NT2/D1 (cell line): ENCODE data around the gene TMOD1.

Experiments
- SUZ12 ChIP-seq: IDR thresholded peaks from 2 replicates; pipeline ENCODE4 v1.6.1; 2011; ENCODE audit not compliant: insufficient read length, insufficient read depth; ENCODE audit errors: extremely low read depth
- YY1 ChIP-seq: IDR thresholded peaks from 2 replicates; pipeline ENCODE4 v1.6.1; 2011; ENCODE audit not compliant: insufficient read length, insufficient read depth
- ZNF274 ChIP-seq: IDR thresholded peaks from 2 replicates; pipeline ENCODE4 v1.6.1; 2011; ENCODE audit warnings: mild to moderate bottlenecking, low read depth, low read length

DNA sequence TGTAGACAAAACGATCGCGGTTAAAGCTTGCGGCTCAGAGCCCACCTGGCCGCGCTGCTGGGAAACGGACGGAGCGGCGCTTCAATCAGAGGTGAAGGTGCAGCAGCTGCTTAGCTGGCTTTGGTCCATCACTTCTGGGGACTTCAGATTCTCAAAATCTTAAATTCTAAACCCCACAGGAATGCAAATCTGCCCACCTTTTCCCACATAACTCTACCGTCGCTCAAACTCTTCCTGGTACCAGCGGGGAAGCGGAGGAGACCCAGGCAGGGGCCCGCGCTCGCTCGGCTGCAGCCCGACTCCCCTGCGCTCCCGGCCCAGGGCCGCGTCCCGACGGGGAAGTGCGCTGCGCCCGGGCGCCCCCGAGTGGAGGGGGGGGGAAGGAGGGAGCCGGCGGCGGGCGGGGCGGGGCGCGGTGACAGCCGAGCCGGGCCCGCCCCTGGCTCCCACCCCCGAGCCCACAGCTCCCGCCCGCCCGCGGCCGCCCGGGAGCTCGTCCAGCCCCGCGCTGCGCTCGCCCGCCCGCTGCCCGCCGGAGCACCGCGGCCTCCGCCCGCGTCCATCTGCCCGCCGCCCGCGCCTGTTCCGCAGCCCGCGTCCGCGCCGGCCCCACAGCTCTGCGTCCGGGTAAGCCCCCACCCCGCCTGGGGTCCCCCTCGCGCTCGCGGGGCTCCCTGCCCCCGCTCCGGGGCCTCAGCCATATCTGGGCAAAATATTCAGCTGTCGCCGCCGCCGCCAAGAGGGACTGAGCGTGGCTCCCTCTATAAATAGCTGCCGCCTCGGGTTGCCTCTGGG, at the start of gene TMOD1:
- no peak for TF ChIP-seq SUZ12
- TF ChIP-seq ZNF274 = no peak
- no peak for TF ChIP-seq YY1
